K562 (cell line): Measurements from ENCODE around the gene MSX1. TPM values are rescaled to one million over a fixed set of nuclear protein-coding genes. Genes with fewer than 3 reads are reported as not detected.

Experiments
- ATAC-seq: fragments of 200-7000 bp; cut with Tn5 transposase; 3 replicates; pipeline ENCODE4 v1.9.1; 2020; ENCODE audit warnings: moderate library complexity
- BruUV-seq: library from RNA; stranded (reverse); fragments of 400-500 nt; replicated peaks from 2 replicates; lab custom pipeline; 2021; lab: Mats Ljungman, UMichigan
- CTCF ChIA-PET: fragments of 300-600 bp; formaldehyde crosslinking; extraction: SDS; loops from one replicate; lab custom pipeline; 2021; ENCODE audit warnings: low intra/inter-chr PET ratio; lab: Yijun Ruan, JAX
- POLR2A ChIA-PET: fragments of 300-600, 350-650 bp; sonication (Branson Sonifier 250); formaldehyde crosslinking; extraction: SDS; loops from one replicate; lab custom pipeline; 2021; ENCODE audit warnings: antibody characterized with exemption, inconsistent platforms; lab: Yijun Ruan, JAX
- DNase-seq, 4 experiments: peaks; one replicate each; pipeline versions ENCODE4 v3.0.0 to v3.0.0-alpha.2; 2011 to 2018; ENCODE audit warnings: low spot score in 3 of 4, mixed read lengths in 3 of 4; ENCODE audit errors: extremely low read depth in 1 of 4
- FAIRE-seq: peaks from 2 replicates; lab custom pipeline; 2011; peaks lifted over from hg19 to GRCh38; lab: Jason Lieb, UNC
- H2AFZ ChIP-seq: 2 replicates; pipeline ENCODE4 v1.6.0; 2011; ENCODE audit warnings: low read depth, low read length, control low read depth, inconsistent platforms
- H3K27ac ChIP-seq: fragments of 200-600 bp; 3 replicates; pipeline ENCODE4 v1.8.0; 2011; ENCODE audit warnings: low read depth, mild to moderate bottlenecking, control low read depth, inconsistent platforms, low read length, moderate library complexity, mixed read lengths; ENCODE audit errors: extremely low read depth
- H3K27me3 ChIP-seq, 2 experiments: fragments of 300-600 bp in 1 of 2; 2 replicates in 1 of 2; 3 replicates in 1 of 2; pipeline versions ENCODE4 v1.6.0 to v1.8.0; 2011; ENCODE audit warnings: inconsistent platforms in 2 of 2, low read length in 2 of 2, mild to moderate bottlenecking in 1 of 2, mixed read lengths in 1 of 2, moderate library complexity in 1 of 2; ENCODE audit not compliant: control insufficient read depth in 2 of 2, insufficient read depth in 2 of 2
- H3K36me3 ChIP-seq: fragments of 300-600 bp; 3 replicates; pipeline ENCODE4 v1.8.0; 2011; ENCODE audit warnings: mild to moderate bottlenecking, low read length, inconsistent platforms; ENCODE audit not compliant: control insufficient read depth, insufficient read depth
- H3K4me1 ChIP-seq, 2 experiments: fragments of 200-600 bp in 1 of 2; replicated peaks in 1 of 2; 2 replicates in 1 of 2; 3 replicates in 1 of 2; pipeline versions ENCODE4 v1.5.1 to v1.8.0; 2011; ENCODE audit warnings: inconsistent platforms in 2 of 2, low read length in 2 of 2, mild to moderate bottlenecking in 1 of 2, mixed read lengths in 1 of 2, moderate library complexity in 1 of 2; ENCODE audit not compliant: control insufficient read depth in 2 of 2, insufficient read depth in 2 of 2
- H3K4me2 ChIP-seq: 2 replicates; pipeline ENCODE4 v1.6.1; 2011; ENCODE audit warnings: low read length, control low read depth, inconsistent platforms, mixed read lengths; ENCODE audit not compliant: insufficient read depth
- H3K4me3 ChIP-seq: fragments of 200-600 bp; sonication (generic), shearing (Covaris generic); 2 replicates; pipeline ENCODE4 v1.5.1; 2016; ENCODE audit warnings: control low read depth, inconsistent platforms
- H3K79me2 ChIP-seq: fragments of 200-600 bp; 3 replicates; pipeline ENCODE4 v1.8.0; 2011; ENCODE audit warnings: low read length, inconsistent platforms; ENCODE audit not compliant: control insufficient read depth, insufficient read depth
- H3K9ac ChIP-seq, 2 experiments: 2 replicates each; pipeline versions ENCODE4 v1.6.0 to v1.6.1; 2011; ENCODE audit warnings: low read depth in 2 of 2, low read length in 2 of 2, control low read depth in 1 of 2, inconsistent platforms in 1 of 2, mild to moderate bottlenecking in 1 of 2, mixed read lengths in 1 of 2; ENCODE audit not compliant: insufficient read depth in 1 of 2
- H3K9me1 ChIP-seq: one replicate; pipeline ENCODE4 v1.6.0; 2011; ENCODE audit warnings: inconsistent platforms, mild to moderate bottlenecking, low read length, moderate library complexity; ENCODE audit not compliant: control insufficient read depth, insufficient read depth
- H3K9me3 ChIP-seq: replicated peaks from 2 replicates; pipeline ENCODE4 v1.5.1; 2011; ENCODE audit warnings: low read depth, low read length, inconsistent platforms; ENCODE audit not compliant: control insufficient read depth, insufficient read depth
- H4K20me1 ChIP-seq: replicated peaks from 2 replicates; pipeline ENCODE4 v1.6.1; 2011; ENCODE audit warnings: low read length, inconsistent platforms, mixed read lengths; ENCODE audit not compliant: control insufficient read depth, insufficient read depth
- HCFC1 ChIP-seq: IDR thresholded peaks from 2 replicates; pipeline ENCODE4 v1.6.1; 2012; ENCODE audit warnings: low read depth, low read length, improper control_type of control experiment
- MAFF ChIP-seq: IDR thresholded peaks from 2 replicates; pipeline ENCODE4 v1.6.1; 2012; ENCODE audit warnings: low read length, improper control_type of control experiment
- MAFK ChIP-seq: IDR thresholded peaks from 2 replicates; pipeline ENCODE4 v1.6.1; 2011; ENCODE audit warnings: low read length, improper control_type of control experiment
- RBM22 ChIP-seq: fragments of 200-400 bp; formaldehyde crosslinking; IDR thresholded peaks from 2 replicates; pipeline ENCODE4 v1.6.1; 2018; ENCODE audit warnings: low read length, low read depth; ENCODE audit not compliant: poor library complexity, severe bottlenecking
- TARDBP ChIP-seq: fragments of 450-650 bp; IDR thresholded peaks from 2 replicates; pipeline ENCODE4 v1.6.1; 2016
- TCF15 ChIP-seq: fragments of 250-450 bp; sonication (Bioruptor Pico); IDR thresholded peaks from 2 replicates; pipeline ENCODE4 v1.8.0; 2022; ENCODE audit warnings: moderate library complexity, mild to moderate bottlenecking, inconsistent platforms
- ZBTB49 ChIP-seq: sonication (generic); formaldehyde crosslinking; IDR thresholded peaks from 2 replicates; pipeline ENCODE4 v1.8.0; 2022; ENCODE audit warnings: missing genetic modification reagents, mild to moderate bottlenecking, borderline replicate concordance
- ZNF274 ChIP-seq: IDR thresholded peaks from 2 replicates; pipeline ENCODE4 v1.6.1; 2011; ENCODE audit warnings: low read depth, mild to moderate bottlenecking, low read length, moderate library complexity, borderline replicate concordance
- ZNF644 ChIP-seq: fragments of 200-800 bp; sonication (Bioruptor generic); IDR thresholded peaks from 2 replicates; pipeline ENCODE4 v1.6.1; 2016; ENCODE audit warnings: low read depth, missing genetic modification characterization, missing compliant biosample characterization
- WGBS: fragments of 100-300 bp; shearing (Covaris generic); methylation state at CpG from one replicate; pipeline ENCODE4 v1.1.6; 2016; ENCODE audit warnings: low coverage, mixed read lengths; ENCODE audit not compliant: insufficient coverage; ENCODE audit errors: missing lambda C conversion rate; 5-methylcytosine and 5-hydroxymethylcytosine counted together
- in situ Hi-C: fragments of 300-500 bp; cut with MboI; formaldehyde crosslinking; loops from 4 replicates; pipeline ENCODE4 v1.15.0; 2018; ENCODE audit warnings: inconsistent platforms, mixed read lengths
- intact Hi-C: fragments of 100-400 bp; cut with micrococcal nuclease; formaldehyde crosslinking; loops from 2 replicates; pipeline ENCODE4 v1.14.2; 2022
- polyA plus RNA-seq, 8 experiments: library from polyadenylated mRNA; depleted of rRNA in 4 of 8; stranded (reverse) in 5 of 8; unstranded in 3 of 8; fragments of >200 nt; fragmentation: Nextera tagmentation in 2 of 8; fragmentation: Illumina TruSeq in 1 of 8; extraction: Ambion mirVana in 2 of 8; extraction: Trizol in 1 of 8; gene quantifications; 2 replicates each; pipeline versions ENCODE4 v1.2.1 to v1.2.3, GENCODE V29; 2011 to 2014; ENCODE audit warnings: inconsistent platforms in 1 of 8, missing spikeins in 1 of 8
- total RNA-seq, 7 experiments: library from RNA; depleted of rRNA in 6 of 7; stranded (reverse); fragments of >200 nt in 6 of 7; fragmentation: Illumina TruSeq in 2 of 7; extraction: Trizol in 2 of 7; gene quantifications; 2 replicates each; pipeline versions ENCODE4 v1.2.1 to v1.2.3, GENCODE V29; 2011 to 2021; ENCODE audit warnings: low replicate concordance in 1 of 7

The MSX1 gene
- total and polyA plus RNA-seq, 9 of the 15 experiments (the other 6 are each of a cell fraction or from before 2014, with no cell fraction given): 1.3 to 6.3 (median 2.3) TPM

DNA sequence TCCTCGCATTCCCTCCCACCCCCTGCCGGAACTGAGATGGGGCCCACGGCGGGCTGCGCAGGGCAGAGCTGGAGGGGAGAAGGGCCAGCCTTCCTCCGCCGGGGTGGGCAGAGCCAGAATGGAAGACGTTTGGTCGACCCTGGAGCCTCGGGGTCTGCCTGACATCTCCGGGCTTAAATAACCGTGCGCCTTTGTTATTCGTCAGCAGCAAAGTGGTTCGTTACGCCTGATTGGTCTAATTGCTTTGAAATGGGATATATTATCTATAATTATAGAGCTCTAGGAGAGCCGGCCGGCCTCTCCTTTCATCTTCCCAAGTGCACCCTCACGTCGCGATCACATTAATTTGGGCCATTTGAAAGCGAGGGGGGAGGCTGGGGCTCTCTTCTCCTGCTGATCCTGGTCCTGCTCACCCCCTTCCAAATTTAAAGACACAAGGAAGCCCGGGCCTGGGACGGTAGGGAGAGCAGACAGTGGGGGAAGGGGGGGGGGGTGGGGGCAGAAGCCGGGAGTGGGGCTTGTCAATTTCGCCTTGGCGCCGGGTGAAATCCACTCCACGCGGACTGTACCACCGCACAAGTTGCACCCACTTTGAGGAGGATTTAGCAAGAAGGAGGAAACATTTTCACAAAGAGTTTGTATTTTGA, 4.7 kb upstream of the MSX1 start:
- FAIRE-seq: no peak
- ChIA-PET POLR2A (no interaction called here), CTCF (no interaction called here)
- Histone ChIP-seq H3K9me1 (no peaks in the 10 kb centered on the region), H3K9ac (no peak overlapping the region), H3K4me2 (no peak overlapping the region), H2AFZ (no peak overlapping the region), H4K20me1 (peaks cover 17% of the 10 kb centered on the region), H3K4me3 (no peak overlapping the region), H3K4me1 (peaks cover 4 to 30% of the 10 kb centered on the region in 2 experiments; a peak in 3 of 5 replicates), H3K27ac (no peak overlapping the region), H3K27me3 (peaks cover 42 to 69% of the 10 kb centered on the region in 2 experiments), H3K9me3 (no peaks in the 10 kb centered on the region), H3K36me3 (no peaks in the 10 kb centered on the region), H3K79me2 (no peaks in the 10 kb centered on the region)
- no peak for DNase-seq
- ATAC-seq: no peak
- WGBS: 27% methylated on average over 22 of the region's 31 CpGs
- in situ Hi-C loops (no loop called here), intact Hi-C loops (no loop called here)
- BruUV-seq: no TSS peak
- TF ChIP-seq ZNF274 (no peak), RBM22 (no peak), ZNF644 (tag) (no peak), HCFC1 (no peak), TCF15 (no peak), TARDBP (no peak), MAFK (no peak), ZBTB49 (no peak), MAFF (no peak)
